ENCODE measurements around the gene MT1M. TPM values are rescaled to one million over a fixed set of nuclear protein-coding genes. Genes with fewer than 3 reads are reported as not detected.
A peak's percentile ranks its signal among the peaks of the same experiment; 100 is the strongest.

The MT1M gene
- total RNA-seq, 1 experiment from 2014 or later = 0.49 TPM

DNA sequence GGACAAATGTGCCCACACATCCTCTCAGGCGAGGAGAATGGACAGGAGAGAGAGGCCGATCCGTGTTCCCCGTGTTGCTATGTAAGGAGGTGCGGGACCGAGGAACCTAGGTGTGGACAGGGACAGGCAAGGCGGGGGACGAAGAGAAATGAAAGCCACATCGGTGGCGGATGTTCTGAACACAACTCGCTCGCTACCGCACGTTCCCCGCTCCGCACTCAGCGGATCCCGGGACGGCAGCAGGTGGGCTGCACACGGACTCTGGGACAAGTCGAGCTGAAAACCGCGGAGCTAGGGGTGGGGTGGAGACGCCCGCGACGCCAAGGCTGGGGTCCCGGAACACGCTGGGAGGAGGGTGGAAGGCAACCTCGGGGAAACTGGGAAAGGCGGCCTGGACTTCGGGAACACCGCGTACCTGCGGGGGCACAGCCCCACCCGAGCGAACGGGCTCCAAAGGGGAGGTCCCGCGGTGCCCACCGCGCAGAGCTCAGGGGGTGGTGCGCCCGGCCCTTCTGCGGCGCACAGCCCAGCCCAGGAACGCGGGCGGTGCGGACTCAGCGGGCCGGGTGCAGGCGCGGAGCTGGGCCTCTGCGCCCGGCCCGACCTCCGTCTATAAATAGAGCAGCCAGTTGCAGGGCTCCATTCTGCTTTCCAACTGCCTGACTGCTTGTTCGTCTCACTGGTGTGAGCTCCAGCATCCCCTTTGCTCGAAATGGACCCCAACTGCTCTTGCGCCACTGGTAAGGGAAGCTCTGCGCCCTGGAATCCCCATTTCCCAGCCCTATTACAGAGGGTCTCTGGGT, 7.1 kb upstream of the MT1M start, which contains the start of gene MT1E:
Gene MT1E (plus strand): TSS at position 642 of the 803 bp plus-strand sequence. CDS start 71 bp downstream, at position 713.
- intact Hi-C loops (cut with micrococcal nuclease; ENCODE audit: unreplicated experiment) = no loop called here
- POLR2A ChIA-PET (ENCODE audit: low non-redundant PET) = no interaction called here

GRCh38 chr16:56625943-56626654, 6.4 kb upstream of the MT1M start:
- no peak overlapping the region for H3K27ac ChIP-seq (ENCODE audit: low read depth, low read length, poor library complexity, severe bottlenecking)
- no peak for TF ChIP-seq CTCF (conservative IDR thresholded peaks at IDR 0.05; ENCODE audit: low read depth, low read length)
- no peak for TF ChIP-seq EZH2 (IDR thresholded peaks at IDR 0.05; ENCODE audit: borderline replicate concordance, low read depth, low read length, poor library complexity, severe bottlenecking)
- ChIA-PET CTCF (interaction anchor here (0.6 kb wide), 3 partner anchors 22 to 674 kb away, joined by 3 to 6 read pairs (median 3); no protein-coding TSS in a partner anchor), POLR2A (ENCODE audit: low non-redundant PET) (no interaction called here)
- TSS peak; percentile 95 for BruUV-seq (replicated peaks)
- intact Hi-C loops (cut with micrococcal nuclease; ENCODE audit: unreplicated experiment) = no loop called here
- peaks cover 6% of the 10 kb centered on the region for H3K4me1 ChIP-seq (ENCODE audit: insufficient read depth, low read length, poor library complexity, severe bottlenecking)
- no peaks in the 10 kb centered on the region for H3K9me3 ChIP-seq (ENCODE audit: low read depth, low read length, poor library complexity, severe bottlenecking)
- H3K4me3 ChIP-seq (ENCODE audit: low read depth, low read length, poor library complexity, severe bottlenecking) = peak overlapping the region; percentile 40
- H3K27me3 ChIP-seq (replicated peaks; ENCODE audit: insufficient read depth, low read depth, low read length, poor library complexity) = peaks cover 4% of the 10 kb centered on the region
- H3K36me3 ChIP-seq (ENCODE audit: insufficient read depth, low read length, poor library complexity, severe bottlenecking) = no peaks in the 10 kb centered on the region
- no peak for DNase-seq (ENCODE audit: low spot score)

More for the DNA sequence above, 7.1 kb upstream of the MT1M start, which contains the start of gene MT1E:
- TF ChIP-seq EZH2 (IDR thresholded peaks at IDR 0.05; ENCODE audit: borderline replicate concordance, low read depth, low read length, poor library complexity, severe bottlenecking) = no peak
- TF ChIP-seq CTCF (conservative IDR thresholded peaks at IDR 0.05; ENCODE audit: low read depth, low read length) = no peak
- peak; percentile 70 for DNase-seq (ENCODE audit: low spot score)
- H3K27me3 ChIP-seq (replicated peaks; ENCODE audit: insufficient read depth, low read depth, low read length, poor library complexity) = no peaks in the 10 kb centered on the region
- CTCF ChIA-PET = interaction anchor here (0.6 kb wide), 3 partner anchors 22 to 675 kb away, joined by 3 to 6 read pairs (median 3); no protein-coding TSS in a partner anchor
- H3K36me3 ChIP-seq (ENCODE audit: insufficient read depth, low read length, poor library complexity, severe bottlenecking) = no peaks in the 10 kb centered on the region
- no TSS peak for BruUV-seq (replicated peaks)
- H3K4me3 ChIP-seq (ENCODE audit: low read depth, low read length, poor library complexity, severe bottlenecking) = peak within 1 kb of the TSS; percentile 40
- H3K4me1 ChIP-seq (ENCODE audit: insufficient read depth, low read length, poor library complexity, severe bottlenecking) = peaks cover 6% of the 10 kb centered on the region
- H3K27ac ChIP-seq (ENCODE audit: low read depth, low read length, poor library complexity, severe bottlenecking) = no peak within 1 kb of the TSS
- H3K9me3 ChIP-seq (ENCODE audit: low read depth, low read length, poor library complexity, severe bottlenecking) = no peaks in the 10 kb centered on the region

DNA sequence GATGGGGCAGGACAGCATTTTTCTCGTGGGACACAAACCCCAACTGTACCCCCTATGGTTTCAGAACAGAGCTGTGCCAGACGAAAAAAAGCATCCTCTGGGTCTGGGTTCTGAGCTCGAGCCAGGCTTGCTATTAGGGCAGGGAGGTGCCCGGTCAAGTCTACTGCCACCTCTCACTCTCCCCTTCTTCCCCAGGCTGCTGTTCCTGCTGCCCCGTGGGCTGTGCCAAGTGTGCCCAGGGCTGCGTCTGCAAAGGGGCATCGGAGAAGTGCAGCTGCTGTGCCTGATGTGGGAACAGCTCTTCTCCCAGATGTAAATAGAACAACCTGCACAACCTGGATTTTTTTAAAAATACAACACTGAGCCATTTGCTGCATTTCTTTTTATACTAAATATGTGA, 5.8 kb upstream of the MT1M start:
- BruUV-seq (replicated peaks) = no TSS peak
- intact Hi-C loops (cut with micrococcal nuclease; ENCODE audit: unreplicated experiment) = no loop called here
- H3K27ac ChIP-seq (ENCODE audit: low read depth, low read length, poor library complexity, severe bottlenecking) = no peak overlapping the region
- no peak overlapping the region for H3K4me3 ChIP-seq (ENCODE audit: low read depth, low read length, poor library complexity, severe bottlenecking)
- CTCF ChIA-PET = no interaction called here
- H3K27me3 ChIP-seq (replicated peaks; ENCODE audit: insufficient read depth, low read depth, low read length, poor library complexity) = peaks cover 7% of the 10 kb centered on the region
- POLR2A ChIA-PET (ENCODE audit: low non-redundant PET) = no interaction called here
- no peak for DNase-seq (ENCODE audit: low spot score)
- no peak for TF ChIP-seq CTCF (conservative IDR thresholded peaks at IDR 0.05; ENCODE audit: low read depth, low read length)
- no peak for TF ChIP-seq EZH2 (IDR thresholded peaks at IDR 0.05; ENCODE audit: borderline replicate concordance, low read depth, low read length, poor library complexity, severe bottlenecking)
- no peaks in the 10 kb centered on the region for H3K36me3 ChIP-seq (ENCODE audit: insufficient read depth, low read length, poor library complexity, severe bottlenecking)
- no peaks in the 10 kb centered on the region for H3K9me3 ChIP-seq (ENCODE audit: low read depth, low read length, poor library complexity, severe bottlenecking)
- H3K4me1 ChIP-seq (ENCODE audit: insufficient read depth, low read length, poor library complexity, severe bottlenecking) = peaks cover 6% of the 10 kb centered on the region
